Kidney epithelial cell (primary cell): ENCODE data around the gene GID8. TPM values are rescaled to one million over a fixed set of nuclear protein-coding genes. Genes with fewer than 3 reads are reported as not detected.
"Not testable (repeated sequence)": the region's sequence is repeated elsewhere in the genome, so short reads cannot be mapped to it uniquely, and the experiment has no call there.

Experiments
- DNase-seq: peaks from one replicate; pipeline ENCODE4 v3.0.0-alpha.2; 2010; ENCODE audit warnings: low read depth
- H3K27me3 ChIP-seq: 2 replicates; pipeline ENCODE4 v1.6.0; 2011; ENCODE audit warnings: low read length; ENCODE audit not compliant: control insufficient read depth, insufficient read depth
- H3K36me3 ChIP-seq: 2 replicates; pipeline ENCODE4 v1.5.1; 2011; ENCODE audit warnings: low read length; ENCODE audit not compliant: control insufficient read depth, insufficient read depth
- H3K4me3 ChIP-seq: 2 replicates; pipeline ENCODE4 v1.5.1; 2011; ENCODE audit warnings: low read depth, mild to moderate bottlenecking, control low read depth, low read length
- total RNA-seq: library from RNA; depleted of rRNA; stranded (reverse); fragments of >200 nt; gene quantifications from 2 replicates; pipeline ENCODE4 v1.2.3, GENCODE V29; 2015
- TF ChIP-seq, protein P1 (sequence below): IDR thresholded peaks from 2 replicates; pipeline ENCODE4 v1.5.1; 2011; ENCODE audit warnings: mild to moderate bottlenecking, moderate library complexity, low read length, control low read depth, inconsistent platforms; ENCODE audit not compliant: insufficient read depth, poor library complexity, severe bottlenecking

GID8 gene
- total RNA-seq, 1 donor from 2014 or later, result 32.9 TPM

DNA sequence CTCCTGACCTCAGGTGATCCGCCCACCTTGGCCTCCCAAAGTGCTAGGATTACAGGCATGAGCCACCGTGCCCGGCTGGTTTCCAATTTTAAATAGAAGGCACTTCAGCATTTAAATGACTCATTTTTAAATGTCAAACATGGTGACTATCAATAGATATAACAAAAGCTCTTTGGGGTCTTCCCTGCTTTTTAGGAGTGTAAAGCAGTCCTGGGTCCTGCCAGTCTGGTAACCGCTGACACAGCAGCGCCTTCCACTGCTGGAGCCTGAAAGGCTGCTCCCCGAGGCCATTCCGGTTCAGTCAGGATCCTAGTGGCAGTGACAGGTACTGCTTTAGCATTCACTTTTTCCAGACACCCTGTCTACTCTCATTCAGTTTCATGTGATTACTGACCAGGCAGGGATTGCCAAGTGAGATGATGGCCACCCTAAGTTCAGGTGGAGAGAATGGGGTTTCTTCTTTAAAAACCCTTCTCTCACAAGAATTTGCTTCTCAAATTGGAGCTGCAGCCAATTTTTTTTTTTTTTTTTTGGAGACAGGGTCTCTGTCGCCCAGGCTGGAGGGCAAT lies 16.7 kb upstream of the GID8 start:
- no peak for DNase-seq
- TF ChIP-seq, protein P1, sequence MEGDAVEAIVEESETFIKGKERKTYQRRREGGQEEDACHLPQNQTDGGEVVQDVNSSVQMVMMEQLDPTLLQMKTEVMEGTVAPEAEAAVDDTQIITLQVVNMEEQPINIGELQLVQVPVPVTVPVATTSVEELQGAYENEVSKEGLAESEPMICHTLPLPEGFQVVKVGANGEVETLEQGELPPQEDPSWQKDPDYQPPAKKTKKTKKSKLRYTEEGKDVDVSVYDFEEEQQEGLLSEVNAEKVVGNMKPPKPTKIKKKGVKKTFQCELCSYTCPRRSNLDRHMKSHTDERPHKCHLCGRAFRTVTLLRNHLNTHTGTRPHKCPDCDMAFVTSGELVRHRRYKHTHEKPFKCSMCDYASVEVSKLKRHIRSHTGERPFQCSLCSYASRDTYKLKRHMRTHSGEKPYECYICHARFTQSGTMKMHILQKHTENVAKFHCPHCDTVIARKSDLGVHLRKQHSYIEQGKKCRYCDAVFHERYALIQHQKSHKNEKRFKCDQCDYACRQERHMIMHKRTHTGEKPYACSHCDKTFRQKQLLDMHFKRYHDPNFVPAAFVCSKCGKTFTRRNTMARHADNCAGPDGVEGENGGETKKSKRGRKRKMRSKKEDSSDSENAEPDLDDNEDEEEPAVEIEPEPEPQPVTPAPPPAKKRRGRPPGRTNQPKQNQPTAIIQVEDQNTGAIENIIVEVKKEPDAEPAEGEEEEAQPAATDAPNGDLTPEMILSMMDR, result peak; percentile 65
- Histone ChIP-seq H3K4me3 (no peak overlapping the region), H3K27me3 (no peaks in the 10 kb centered on the region), H3K36me3 (no peaks in the 10 kb centered on the region)

DNA sequence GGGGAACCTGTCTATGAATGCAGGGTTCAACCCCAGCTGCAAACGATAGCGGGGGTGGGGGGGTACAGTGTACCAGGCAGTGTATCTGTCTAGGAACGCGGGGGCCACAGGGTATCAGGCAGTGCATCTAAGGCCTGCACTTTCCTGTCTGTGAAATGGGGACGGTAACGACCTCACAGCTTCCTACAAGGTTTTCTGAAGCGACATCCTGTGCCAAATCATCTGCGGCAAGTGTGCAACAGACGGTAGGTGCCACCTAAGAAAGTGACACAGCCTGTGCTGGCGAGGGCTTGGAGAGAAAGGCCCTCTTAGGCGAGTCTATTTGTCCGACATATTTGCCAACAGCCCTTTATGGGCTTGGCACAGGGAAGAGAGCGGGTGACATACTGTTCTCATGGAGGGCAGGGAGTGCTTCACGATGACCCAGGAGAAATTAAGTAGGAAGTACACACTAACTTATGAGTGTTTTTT lies 15.5 kb upstream of the GID8 start:
- H3K36me3 ChIP-seq, result no peaks in the 10 kb centered on the region
- no peak overlapping the region for H3K4me3 ChIP-seq
- no peaks in the 10 kb centered on the region for H3K27me3 ChIP-seq
- TF ChIP-seq, protein P1, result no peak
- DNase-seq, result no peak

DNA sequence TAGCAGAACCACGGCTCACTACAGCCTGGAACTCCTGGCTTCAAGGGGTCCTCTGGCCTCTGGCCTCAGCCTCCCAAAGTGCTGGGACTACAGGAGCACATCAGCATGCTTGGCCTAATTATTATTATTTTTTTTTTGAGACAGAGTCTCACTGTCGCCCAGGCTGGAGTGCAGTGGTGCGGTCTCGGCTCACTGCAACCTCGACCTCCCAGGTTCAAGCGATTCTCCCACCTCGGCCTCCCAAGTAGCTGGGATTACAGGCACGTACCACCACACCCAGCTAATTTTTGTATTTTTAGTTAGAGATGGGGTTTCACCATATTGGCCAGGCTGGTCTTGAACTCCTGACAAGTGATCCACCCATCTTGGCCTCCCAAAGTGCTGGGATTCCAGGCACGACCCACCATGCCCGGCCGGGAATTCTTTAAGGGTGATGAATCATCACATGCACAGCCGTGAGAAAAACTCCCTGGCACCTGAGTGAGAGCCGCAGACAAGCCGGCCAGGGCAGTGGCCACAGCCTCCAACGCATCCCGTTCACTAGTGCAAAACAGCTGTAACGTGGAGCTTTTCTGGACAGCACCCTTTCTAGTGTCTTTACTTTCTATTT lies 14.8 kb upstream of the GID8 start:
- H3K27me3 ChIP-seq, H3K4me3 ChIP-seq, H3K36me3 ChIP-seq: not testable (repeated sequence)
- DNase-seq, result peak; percentile 72

DNA sequence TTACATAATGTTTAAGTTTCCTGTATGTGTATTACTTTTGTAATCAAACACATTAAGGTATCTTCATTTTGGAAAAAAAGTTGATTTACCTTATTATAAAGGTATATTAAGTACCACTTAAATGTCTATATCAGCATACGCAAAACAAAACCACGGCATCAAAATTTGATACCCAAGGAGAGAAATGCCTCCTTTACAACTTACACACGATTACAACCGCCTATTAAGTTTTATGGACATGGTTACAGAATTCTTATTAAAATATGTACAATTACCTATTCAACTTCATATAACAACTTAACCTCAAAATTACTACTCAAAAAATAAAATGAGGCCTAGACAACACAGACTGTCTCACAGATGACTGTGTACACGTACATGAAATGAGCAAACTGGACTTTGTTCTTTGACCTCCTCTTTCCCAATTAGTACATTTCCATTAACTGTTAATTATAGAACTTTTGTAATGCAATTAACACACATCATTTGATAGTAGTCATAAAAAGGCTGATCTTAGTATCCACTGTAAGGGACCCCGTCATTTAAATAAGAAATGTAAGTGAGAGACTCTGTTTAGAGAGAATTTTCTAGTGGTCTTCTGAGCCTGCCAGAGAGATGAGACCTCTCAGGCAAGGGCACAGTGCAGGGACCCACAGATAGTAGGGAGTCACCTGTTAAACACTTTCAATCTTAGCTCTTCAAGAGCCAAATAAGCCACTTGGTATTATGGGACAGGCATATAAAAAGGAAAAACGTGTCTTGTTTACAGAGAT lies 14.1 kb upstream of the GID8 start:
- TF ChIP-seq, protein P1, result no peak
- Histone ChIP-seq H3K27me3 (no peaks in the 10 kb centered on the region), H3K36me3 (no peaks in the 10 kb centered on the region)

DNA sequence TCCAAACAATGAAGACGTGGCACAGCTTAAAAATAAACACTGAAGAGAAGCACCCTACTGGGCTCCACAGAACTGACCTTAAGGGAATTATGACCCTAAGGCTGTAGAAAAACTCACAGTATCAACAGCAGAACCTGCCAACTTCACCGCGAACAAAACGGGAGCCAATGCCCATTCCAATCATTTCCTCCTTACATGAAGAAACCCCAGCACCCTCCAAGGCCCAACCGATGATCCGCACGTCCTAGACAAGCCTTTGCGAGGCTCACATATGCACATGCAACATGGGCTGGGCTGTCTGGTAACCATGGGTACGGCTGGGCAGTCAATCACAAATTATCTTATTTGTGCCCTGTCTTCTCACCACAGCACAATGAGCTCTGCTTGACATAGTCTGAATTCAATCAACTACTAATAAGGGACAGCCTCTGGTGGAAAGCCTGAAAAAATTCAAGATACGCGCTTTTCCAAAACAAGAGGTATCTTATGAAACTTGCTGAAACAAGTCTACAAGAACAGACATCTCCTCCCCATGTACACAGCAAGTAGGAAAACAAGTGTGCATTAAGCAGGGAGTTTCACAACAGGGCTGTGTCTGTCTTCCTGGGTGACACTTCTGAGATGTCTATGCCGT lies 13.4 kb upstream of the GID8 start:
- no peak for DNase-seq

More for the DNA sequence above, 14.1 kb upstream of the GID8 start:
- H3K4me3 ChIP-seq, result peak overlapping the region; percentile 19
- no peak for DNase-seq

DNA sequence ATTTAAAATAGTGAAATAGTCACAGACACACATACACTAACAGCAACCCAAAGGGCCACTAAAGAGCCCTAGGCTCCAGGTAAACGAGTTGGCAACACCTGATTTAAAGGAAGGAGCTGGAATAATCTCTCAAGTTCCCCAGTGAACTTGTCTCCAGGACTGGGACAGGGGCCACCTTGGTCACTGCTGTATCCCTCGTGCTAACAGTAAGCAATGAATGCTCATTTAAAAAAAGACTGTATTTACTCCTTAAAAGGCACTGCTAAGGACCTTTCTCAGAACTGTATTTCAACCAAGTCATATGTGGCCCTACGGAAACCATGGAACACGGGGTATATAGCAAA lies 12.9 kb upstream of the GID8 start:
- no peak for DNase-seq
- Histone ChIP-seq H3K36me3 (no peaks in the 10 kb centered on the region), H3K27me3 (no peaks in the 10 kb centered on the region), H3K4me3 (peak overlapping the region; percentile 96)
- TF ChIP-seq, protein P1, result no peak

More for the DNA sequence above, 13.4 kb upstream of the GID8 start:
- TF ChIP-seq, protein P1, result no peak
- Histone ChIP-seq H3K36me3 (no peaks in the 10 kb centered on the region), H3K27me3 (no peaks in the 10 kb centered on the region), H3K4me3 (peak overlapping the region; percentile 96)
